HG03565 (cell line): Measurements from ENCODE around the gene P4HTM.

Experiments used
- ATAC-seq: cut with Tn5 transposase; IDR thresholded peaks from one replicate; pipeline ENCODE4 v1.9.1; 2021; ENCODE audit warnings: mild to moderate bottlenecking, moderate library complexity; ENCODE audit not compliant: unreplicated experiment

The P4HTM gene

DNA sequence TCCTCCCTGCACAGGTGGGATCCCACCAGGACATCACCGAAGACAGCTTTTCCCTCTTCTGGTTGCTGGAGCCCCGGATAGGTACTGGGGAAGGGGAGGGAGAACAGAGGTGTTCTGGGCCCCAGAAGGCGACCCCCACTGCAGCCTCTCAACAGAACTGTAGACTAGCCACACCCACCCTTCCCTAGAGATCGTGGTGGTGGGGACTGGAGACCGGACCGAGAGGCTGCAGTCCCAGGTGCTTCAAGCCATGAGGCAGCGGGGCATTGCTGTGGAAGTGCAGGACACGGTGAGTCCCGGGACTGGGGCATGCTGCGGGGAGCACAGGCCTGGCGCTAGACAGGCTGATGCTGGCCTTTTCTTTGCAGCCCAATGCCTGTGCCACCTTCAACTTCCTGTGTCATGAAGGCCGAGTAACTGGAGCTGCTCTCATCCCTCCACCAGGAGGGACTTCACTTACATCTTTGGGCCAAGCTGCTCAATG, 32.7 kb downstream of the P4HTM start:
- no peak for ATAC-seq

DNA sequence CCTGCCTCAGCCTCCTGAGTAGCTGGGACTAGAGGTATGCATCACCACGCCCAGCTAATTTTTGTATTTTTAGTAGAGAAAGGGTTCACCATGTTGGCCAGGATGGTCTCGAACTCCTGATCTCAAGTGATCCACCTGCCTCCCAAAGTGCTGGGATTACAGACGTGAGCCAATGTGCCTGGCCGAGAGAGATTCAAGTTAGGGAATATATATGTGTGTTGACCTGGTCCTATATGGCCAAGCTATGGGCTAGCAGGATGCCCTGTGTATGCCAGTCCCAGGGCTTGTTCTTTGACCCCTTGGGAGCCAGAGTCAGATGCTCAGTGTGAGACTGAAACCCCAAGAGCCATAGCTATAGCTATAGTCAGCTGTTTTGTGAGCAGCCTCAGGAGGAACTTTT, 33.7 kb downstream of the P4HTM start:
- ATAC-seq: no peak

DNA sequence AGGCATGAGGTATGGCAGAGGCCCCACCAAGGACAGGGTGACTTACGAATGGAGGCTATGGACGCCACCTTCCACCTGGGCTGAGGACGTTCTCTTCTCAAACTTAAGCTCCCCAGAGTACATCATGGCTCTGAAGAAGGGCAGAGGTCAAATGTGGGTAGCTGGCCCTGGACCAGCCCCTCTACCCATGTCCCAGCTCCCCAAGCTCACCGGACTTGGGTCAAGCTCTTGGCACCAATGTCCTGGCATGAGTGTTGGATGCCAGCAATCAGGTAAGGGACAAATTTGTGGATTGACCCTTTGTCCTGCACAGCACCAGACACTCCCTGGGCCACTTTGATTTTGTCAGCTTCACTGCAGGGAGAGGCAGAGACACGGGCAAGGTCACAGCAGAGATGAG, 34.4 kb downstream of the P4HTM start:
- no peak for ATAC-seq

DNA sequence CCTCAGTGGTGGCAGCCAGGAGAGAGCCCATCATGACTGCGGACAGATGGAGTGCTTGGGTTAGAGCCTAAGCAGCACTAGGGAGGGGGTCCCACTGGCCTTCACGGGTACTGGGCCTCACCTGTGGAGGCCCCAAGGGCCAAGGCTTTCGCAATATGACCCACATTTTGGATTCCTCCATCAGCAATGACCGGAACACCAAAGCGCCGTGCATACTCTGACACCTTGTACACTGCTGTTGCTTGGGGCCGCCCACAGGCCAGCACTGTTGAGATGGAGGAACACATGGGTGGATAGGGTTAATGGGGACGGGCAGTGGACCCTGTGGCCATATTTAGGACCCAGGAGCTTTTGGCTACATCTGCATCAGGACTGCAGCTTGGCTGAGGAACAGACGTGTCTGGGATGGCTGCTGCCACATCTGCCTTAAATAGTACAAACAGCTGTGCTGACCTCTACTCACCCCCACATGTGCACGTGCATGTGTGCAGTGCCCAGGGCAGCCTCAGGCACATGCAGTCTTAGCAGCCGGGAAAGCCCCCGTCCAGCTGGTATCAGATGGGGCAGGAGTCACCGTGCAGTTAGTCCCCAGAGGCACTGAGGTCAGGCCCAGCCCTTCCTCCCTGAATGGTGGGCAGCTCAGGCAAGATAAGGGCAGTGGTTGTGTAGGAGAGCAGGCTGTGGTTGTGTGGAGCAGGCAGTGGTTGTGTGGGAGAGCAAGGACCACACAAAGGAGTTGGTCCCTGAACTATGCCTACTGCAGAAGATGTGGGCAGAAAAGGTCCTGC, 35.2 kb downstream of the P4HTM start:
- no peak for ATAC-seq

DNA sequence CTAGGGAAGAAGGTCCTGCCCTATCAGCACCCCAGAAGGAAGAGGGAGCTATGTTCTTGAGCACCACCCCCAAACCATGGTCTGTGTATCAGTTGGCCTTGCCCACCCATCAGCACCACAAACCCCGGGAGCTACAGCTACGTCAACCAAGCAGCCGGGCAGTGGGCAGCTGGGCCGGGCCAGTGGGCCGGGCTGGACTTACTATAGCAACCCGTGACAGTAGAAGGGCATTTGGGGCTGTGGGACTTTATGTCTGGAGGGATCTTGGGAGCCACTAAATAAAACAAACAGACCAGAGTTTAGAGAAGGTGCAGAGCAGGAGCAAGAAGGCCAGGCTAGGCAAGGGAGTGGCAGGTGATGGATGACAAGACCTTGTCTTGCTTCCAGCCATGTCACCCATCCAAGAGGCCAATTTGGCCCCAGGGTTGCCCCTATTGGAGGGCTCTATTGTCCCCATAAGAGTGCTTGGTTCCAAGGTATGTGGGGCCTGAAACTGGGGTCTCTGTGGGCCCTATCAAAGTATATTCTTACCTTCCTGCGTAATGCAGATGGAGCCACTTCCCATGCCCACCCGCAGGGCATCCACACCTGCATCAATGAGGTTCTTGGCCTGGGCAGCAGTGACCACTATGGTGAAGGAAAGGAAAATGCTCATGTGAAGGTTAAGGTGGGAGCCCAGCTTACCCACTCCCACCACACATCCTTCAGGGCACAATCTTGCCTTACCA, 35.9 kb downstream of the P4HTM start:
- ATAC-seq: no peak

DNA sequence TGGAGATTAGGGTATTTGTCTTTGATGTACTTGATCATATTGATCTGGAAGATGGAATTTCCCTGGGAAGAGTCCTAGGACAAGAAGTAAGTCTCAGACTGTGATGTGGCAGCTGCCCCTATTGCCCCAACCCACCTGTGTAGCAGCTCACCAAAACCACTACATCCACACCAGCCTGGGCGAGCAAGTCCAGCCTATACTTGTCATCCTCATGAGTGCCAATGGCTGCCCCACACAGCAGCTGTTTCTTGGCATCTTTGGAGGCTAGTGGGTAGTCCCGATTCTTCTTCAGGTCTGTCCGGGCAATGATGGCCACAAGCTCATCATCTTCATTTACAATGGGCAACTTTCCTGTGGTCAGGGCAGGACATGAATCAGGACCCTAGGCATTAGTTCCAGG, 36.5 kb downstream of the P4HTM start:
- no peak for ATAC-seq

DNA sequence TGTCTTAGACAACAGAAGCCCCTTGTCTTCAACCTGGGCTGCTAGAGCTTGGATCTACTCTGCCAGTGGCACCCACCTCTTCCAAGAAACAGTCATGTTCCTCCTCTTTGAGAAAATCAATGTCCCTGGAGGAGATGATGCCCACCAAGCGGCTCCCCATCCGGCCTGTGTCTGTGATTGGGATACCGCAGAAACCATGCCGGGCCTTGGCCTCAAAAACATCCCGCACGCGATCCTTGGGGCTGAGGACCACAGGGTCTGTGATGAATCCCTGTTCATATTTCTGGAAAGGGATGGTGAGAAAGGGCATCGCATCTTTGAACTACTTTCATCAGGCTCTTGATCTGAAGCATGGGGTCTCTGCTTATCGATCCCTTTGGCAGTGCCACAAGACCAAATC, 37.6 kb downstream of the P4HTM start:
- no peak for ATAC-seq

DNA sequence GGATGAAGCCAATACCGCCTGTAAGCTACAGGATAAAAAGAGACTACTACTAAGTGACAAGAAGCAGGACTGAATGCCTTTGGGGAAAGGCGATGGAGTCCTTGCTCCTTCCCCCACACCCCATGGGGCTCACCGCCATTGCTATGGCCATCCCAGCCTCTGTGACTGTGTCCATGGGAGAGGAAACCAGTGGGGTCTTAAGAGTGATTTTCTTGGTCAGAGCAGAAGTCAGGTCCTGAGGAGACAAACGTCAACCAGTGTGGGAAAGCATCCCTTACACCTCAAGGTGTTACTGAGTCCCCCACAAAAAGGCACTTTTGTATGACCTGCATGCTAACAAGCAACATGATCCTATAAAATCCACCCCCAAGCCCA, 38.2 kb downstream of the P4HTM start:
- no peak for ATAC-seq

DNA sequence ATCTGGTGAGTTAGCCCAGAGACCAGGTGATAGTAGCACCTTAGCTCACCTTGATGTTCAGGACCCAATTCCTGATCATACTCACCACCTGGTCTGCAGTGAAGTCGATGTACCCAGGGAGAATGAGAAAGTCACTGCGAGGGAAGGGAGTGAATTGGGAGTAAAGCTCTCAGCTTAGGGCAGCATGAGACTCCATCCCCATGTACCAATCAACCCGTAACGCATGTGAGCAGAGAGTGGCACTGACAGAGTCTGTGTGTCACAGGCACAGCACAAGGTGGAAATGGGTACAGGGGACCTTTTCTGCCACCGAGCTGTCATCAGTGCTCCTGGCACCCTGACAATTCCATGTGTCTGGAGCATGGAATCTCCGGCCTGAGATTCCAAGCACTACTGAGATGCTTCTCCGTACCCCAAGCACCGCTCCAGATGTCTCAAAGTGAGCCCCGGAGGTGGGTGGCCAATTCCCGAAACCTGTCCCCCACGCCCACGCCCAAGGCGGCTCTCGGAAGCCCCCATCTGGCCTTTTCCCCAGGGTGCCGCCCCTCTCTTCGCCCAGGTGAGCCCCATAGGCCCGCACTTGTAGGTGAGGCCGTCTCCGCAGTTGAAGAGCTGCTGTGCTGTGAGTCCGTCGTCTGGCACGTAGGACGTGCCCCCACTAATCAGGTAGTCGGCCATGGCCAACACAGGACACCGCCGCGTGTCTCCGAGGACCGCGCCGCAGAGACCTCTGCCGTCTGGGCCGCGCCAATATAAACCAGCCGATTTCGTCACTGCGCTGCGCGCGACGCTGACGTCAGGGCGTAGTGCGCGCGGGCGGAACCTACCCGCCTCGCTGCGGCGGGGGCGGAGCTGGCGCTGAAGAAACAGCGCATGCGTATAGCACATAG, 38.9 kb downstream of the P4HTM start, which contains the start of gene IMPDH2:
IMPDH2 (minus strand) TSS at position 726 of the 890 bp plus-strand sequence; CDS start at position 678, 48 bp downstream.
- peak; percentile 88 for ATAC-seq

DNA sequence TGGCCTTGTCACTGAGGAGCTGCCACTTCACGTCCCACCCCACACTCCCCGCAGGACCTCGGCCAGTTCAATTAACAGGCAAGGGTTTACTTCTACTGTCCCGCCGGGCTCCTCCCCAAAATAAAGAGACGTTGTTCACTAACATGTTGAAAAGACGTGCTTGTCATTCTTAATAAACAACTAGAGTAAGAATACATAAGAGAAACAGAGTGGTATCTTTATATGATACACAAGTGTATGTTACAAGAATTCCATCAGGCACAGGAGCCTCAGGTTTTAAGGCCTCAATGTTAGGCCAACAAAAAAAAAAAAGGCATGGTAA, 39.5 kb downstream of the P4HTM start:
- ATAC-seq: no peak

DNA sequence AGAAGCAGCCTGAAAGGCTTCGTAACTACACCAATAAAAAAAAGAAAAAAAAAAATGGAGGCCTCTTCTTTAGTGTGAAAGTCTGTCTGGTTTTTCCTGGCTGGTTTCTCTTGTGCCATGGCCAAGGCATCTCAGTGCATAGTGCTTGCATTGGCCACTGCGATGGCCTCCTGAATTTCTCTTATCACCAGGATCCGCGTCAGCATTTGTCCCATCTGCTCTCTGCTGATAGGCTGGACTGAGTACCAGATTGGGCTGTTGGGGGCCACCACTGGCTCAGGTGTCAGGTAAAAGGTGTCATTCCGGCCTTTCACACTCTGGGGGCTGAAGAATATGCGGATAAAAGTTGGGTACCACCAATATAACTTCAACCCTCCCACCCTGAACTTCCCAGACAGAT, 40.3 kb downstream of the P4HTM start:
- no peak for ATAC-seq

DNA sequence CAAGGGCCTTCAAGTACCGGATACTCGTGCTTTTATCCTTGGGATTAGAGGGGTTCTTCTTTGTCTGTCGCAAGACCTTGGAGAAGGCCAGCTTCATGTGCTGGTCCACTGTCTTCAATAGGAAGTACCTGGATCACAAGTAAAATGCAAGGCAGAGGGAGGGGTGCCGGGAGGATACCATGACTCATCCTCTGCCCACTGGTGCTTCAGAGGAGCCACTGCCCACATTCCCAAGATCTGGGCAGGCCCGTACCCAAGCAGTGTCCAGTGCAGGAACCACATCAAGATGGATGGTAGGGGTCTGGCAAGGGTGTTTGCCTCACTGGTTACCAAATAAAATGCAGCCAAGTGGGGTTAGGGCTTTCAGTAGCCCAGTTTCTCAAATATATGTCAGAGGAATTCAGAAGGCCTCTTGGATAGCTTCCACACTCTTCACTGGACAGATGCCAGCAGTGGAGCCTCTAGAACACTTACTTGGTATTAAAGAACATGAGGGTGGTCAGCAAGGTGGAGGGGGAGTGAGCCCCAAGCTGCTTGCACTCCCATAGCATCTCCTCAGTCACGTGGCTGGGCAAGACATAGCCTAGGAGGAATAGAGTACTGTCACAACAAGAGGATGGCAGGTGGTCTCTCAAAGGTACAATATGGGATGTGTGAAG, 42.7 kb downstream of the P4HTM start:
- ATAC-seq: no peak

DNA sequence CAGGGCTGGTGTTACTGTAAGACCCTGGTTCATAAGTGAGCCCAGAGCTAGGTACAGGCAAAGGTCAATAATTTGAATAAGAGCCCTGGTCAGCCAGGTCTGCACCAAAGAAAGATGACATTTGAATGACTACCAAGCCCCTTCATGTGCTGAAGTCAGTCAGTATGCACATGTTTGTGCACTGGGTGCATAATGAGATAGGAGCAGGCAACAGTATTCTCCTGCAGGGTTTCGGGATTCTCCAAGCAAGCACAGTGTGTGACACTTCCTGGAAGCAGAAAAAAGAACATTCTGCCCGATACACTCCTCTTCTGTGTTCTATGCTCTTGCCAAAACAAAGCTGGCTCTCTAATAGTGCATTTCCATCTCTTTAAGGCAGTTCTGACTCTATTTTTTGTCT, 44.6 kb downstream of the P4HTM start:
- no peak for ATAC-seq

DNA sequence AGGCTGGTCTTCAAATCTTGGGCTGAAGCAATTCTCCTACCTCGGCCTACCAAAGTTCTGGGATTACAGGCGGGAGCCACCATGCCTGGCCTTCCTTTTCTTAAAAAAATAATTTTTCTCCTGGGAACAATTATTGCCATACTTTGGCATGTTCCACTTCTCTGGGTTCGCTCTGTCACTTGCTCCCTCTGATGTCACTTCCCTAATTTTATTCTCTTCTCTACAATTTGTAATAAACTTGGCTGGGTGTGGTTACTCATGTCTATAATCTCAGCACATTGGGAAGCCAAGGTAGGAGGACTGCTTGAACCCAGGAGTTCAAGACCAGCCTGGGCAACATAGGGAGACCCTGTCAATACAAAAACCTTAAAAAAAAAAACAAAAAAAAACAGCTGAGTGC, 45.2 kb downstream of the P4HTM start:
- ATAC-seq: no peak

DNA sequence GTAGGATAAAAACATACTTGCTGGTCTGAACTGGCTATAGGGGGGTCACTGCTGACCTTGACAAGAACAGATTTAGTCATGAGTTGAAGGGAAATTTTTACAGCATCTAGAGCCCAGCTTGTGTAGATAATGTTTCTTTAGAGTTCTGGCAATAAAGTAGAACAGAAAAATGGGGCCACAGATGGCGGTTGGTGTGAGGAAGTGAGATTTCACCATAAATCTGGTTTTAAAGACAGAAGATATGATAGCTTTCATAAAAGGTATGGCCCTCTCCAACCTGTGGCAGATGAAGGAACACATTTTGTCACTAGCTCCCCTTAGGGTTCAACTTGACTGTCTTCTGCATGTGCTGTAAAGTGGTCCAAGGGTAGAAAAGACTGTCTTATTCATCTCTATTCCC, 63.5 kb downstream of the P4HTM start:
- ATAC-seq: no peak

DNA sequence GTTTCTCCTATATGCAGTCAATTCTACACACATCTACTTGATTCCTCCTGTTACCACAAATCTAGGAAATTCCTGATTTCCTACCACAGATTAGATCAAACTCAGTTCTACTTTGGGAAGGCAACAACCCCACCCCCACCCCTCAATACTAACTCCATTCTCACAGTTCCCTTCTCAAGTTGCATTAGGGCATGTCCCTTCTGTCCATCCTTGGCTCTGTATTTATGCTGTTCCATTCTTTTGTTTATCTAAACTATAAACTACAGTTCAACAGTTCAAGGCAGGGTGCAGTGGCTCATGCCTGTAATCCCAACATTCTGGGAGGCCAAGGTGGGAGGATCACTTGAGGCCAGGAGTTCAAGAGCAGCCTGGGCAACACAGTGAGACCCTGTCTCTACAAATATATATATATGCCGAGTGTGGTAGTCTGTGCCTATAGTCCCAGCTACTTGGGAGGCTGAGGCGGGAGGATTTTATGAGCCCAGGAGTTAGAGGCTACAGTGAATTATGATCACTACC, 64.4 kb downstream of the P4HTM start:
- no peak for ATAC-seq
